GM18870 (cell line): ENCODE data around the gene TOPBP1.

ENCODE experiments used
- ATAC-seq: cut with Tn5 transposase; IDR thresholded peaks from one replicate; pipeline ENCODE4 v1.9.1; 2021; ENCODE audit warnings: moderate library complexity; ENCODE audit not compliant: unreplicated experiment

TOPBP1 gene

DNA sequence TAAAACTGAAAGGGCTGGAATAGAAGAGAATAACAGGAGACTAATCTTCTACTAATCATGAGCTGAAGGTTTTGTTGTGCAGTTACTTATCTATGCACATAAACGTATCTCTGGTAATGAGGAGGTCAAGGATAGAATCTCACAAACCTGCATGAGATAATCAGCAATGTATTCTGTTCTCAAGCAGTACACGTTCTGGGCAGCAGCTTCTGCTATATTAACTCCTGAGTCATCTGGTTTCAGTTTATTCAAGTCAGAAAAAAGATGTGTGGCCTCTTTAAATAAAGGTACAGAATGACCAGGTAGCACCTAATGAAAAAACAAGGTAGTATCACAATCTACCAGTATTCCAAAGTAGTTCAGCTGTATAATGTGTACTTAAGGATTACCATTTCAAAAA is 53.4 kb downstream of the TOPBP1 start:
- ATAC-seq, result no peak

DNA sequence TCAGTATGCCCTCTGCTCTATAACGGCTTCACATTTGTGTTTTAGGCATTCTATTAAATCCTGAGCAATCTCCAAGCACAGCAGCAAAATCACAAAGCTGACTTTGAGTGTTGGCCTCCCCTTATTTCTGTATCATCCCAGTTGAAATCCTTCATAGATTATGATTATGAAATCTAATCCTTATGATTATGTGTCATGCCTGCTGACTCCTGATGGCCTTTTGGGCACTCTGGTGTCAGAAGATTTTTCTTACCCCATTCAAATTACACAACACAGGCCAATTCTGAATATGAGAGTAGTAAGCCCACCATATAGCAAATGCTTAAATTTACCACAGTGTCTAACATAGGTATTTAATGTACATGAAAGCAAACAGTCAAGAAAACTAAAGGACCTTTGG is 53.9 kb downstream of the TOPBP1 start:
- ATAC-seq, result no peak

DNA sequence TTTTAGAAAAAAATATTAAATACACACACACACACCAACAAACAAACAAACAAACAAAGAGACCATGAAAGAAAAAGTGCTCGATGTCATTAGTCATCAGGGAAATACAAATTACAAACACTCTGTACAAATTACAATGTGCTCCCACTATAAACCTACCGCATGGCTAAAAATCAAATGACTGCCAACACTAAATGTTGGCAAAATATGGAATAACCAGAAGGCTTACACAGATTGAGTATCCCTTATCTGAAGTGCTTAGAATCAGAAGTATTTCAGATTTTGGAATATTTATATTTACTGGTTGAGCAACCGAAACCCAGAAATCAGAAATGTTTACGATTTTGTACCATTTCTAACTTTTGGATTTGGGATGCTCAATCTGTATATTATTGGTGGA is 54.8 kb downstream of the TOPBP1 start:
- no peak for ATAC-seq

GRCh38 chr3:133606342-133606741 is 55.4 kb downstream of the TOPBP1 start:
- no peak for ATAC-seq

DNA sequence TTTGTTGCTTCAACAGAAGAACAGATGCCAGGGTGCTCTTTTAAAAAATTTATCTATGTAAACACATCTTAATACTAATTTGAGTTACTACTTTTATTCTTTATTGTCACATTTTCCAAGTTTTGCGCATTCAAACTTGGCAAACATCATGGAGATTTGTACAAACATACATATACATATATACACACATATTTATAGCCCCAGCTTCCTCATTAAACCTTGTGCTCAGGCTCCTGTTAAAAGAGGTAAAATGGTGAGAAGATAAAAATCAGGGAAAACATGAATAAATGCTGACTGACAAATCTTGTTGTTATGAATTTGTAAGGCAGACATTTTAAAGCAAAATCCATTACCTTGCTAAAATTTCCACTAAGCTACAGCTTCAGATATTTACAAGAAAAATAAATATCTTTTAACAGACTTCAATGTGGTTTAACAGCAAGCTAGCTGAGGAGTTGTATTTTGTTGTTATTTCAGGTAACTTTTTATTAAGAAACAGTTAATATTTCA is 61.1 kb downstream of the TOPBP1 start:
- ATAC-seq, result no peak

DNA sequence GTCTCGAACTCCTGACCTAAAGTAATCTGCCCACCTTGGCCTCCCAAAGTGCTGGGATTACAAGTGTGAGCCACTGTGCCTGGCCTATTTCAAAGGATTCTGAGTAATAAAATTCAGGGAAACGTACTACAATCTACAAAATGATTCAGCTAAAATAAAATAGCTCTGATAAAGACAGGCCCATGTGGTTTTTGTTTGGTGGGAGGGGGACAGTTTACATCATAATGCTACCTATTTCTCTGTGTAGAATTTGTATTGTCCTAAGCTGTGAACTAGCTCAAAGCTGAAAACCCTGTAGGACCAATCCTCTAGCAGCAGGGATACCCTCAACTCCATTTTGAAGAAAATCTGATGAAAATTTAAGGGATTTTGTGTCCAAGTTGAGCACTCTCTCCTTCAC is 62.5 kb downstream of the TOPBP1 start:
- ATAC-seq, result no peak

GRCh38 chr3:133598405-133598804 is 63.3 kb downstream of the TOPBP1 start:
- ATAC-seq, result no peak

GRCh38 chr3:133595341-133595740 is 66.4 kb downstream of the TOPBP1 start:
- no peak for ATAC-seq

- no peak for ATAC-seq
Measured at GRCh38 chr3:133593243-133593642, 68.5 kb downstream of the TOPBP1 start.

GRCh38 chr3:133592843-133593242 is 68.9 kb downstream of the TOPBP1 start:
- ATAC-seq, result no peak

DNA sequence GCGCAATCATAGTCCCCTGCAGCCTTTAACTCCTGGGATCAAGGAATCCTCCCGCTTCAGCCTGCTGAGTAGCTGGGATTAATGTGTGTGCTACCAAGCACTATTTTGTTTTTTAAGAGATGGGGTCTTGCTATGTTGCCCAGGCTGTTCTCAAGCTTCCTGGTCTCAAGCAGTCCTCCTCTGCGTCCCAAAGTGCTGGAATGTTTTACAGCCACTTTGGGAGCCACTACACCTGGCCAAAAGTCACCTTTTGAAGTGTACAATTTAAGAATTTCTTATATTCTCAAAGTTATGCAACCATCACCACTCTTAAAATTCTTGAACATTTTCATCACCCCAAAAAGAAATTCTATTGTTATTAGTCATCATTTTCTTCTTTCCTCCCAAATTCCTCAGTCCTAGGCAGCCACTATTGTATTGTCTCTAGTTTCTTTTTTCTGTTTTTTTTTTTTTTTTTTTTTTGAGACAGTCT is 70.4 kb downstream of the TOPBP1 start:
- no peak for ATAC-seq

GRCh38 chr3:133589503-133589902 is 72.2 kb downstream of the TOPBP1 start:
- no peak for ATAC-seq

DNA sequence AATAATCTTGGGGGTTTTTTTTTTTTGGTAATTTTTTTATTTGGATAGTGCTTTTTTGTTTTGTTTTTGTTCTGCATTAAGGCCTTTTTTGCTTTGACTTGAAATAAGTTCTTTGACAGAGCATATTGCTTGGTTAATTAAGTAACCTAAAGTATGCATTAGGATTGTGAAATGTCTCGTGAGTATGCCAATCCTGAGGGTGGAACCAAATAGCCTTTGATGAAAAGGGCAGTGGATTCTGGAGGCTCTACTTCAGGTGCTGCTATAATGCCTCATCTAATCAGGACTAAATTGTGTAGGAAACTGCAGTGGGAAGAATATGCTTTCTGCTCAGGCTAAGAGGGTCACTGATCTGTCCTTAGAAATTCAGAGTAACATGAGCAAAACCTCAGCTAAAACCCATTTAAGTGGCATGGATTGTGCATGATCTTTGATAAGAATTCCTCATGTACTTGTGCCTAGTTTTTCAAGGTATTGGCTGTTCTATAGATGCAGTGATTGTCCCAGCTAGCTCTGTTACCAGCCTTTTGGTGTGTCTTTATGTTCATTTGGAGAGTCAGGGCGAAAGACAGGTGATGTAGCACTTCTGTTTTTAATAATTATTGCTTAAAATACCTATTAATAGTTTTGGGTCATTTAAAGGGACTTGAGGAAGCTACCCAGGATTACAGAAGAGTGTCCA is 72.8 kb downstream of the TOPBP1 start:
- ATAC-seq, result no peak

GRCh38 chr3:133588035-133588434 is 73.7 kb downstream of the TOPBP1 start:
- no peak for ATAC-seq

DNA sequence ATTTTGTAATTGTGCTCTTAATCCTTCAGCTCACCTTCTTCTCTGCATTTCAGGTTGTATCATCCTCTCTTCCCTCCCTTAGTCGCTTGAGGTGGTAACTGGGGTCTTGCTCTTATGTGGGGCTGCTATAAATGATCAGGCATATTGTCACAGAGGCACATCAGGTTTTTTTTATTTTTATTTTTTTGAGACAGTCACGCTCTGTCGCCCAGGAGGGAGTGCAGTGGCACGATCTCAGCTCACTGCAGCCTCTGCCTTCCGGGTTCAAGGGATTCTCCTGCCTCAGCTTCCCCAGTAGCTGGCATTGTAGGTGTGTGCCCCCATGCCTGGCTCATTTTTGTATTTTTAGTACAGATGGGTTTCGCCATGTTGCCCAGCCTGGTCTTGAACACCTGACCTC is 78.3 kb downstream of the TOPBP1 start:
- ATAC-seq, result no peak

DNA sequence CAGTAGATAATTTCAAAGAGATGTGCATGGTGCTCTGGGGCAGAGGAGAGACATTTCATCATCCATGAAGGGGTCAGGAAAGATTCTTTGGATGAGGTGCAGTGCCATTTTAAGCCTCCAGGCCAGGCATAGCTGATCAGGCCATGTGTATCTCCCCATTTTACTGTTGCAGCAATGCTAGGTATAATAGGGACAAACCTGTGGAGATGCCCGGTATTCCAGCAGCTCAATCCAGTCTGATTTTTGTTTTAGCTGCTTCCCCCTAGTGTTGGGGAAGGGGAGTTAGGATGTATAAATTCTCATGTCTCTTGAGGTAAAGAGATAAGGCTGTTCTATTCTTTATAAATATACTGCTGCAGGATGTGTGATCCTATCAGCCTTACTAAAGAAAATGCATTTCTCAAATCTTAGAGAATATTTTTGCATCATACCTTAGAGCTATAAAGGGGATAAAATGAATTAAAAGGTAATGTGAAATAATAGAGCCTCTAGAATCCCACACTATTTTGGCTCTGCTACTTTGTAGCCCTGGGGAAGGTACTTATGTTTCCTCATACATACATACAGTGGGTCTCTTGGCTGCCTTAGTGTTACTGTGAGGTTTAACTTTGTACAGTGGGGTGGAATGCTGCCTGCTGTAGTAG is 83.1 kb downstream of the TOPBP1 start:
- no peak for ATAC-seq

DNA sequence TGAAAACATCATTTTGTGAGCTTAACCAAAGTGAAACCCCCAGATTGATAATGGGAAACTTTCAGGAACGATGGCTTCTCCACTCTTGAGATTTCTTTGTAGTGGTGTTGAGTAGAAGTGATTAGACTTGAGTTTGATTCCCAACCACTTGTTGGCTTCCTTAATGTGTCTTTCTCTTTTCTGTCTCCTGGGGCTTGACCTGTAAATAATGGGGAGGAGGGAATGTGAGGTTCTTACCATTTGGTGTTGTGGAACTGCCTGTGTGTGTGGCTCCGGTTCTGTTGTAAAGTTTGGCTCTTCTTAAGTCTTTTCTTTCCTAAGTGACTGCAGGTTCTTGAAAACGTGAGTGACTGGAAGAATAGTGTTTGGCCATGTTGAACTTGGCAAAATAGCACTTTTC is 85.6 kb downstream of the TOPBP1 start:
- no peak for ATAC-seq

DNA sequence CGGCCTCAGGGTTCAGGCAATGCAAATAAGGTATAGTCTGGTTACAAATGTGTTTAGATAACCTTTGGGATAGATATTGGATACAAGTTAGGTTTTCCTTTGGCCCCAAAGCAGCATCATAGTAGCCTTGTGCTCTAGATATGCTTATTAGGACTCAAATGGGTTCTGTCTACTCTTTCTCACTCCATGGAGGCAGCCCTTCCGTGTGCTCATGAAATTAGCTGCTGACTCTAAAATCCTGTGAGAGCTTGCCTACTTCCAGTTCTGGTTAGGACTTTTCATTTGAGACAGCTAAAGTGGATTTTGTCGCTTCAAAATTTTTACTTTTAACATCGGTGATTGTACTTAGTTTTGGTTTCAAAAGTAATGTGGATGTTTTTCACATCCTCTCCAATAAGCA is 86.7 kb downstream of the TOPBP1 start:
- ATAC-seq, result no peak

DNA sequence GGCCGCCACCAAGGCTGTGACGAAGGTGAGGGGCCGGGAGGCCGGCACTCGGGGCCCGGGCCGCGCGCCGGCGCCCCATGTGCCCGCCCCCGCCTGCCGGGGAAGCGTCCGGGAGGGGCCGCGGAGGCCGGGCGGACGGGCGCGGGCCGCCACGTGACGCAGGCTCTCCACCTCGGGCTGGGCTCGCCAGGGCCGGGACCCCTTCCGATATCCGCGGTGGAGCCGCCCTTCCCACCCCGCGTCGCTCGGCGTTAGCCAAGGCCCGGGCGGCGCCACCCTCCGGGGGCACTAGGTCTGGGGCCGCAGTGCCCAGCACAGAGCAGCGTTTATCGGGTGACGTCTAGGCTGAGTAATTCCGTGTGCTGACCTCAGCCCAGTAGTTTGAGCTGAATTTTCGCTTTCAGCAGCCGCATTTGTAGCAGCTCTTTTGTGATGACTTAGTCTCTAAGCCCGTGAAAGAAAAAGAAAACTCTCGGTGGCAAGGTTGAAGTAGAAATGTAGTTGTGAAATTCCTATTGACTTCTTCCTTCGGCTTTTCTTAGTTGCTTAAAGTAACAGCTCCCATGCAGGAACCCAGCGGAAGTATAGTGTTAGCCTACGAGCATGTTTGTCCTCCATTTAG is 87.4 kb downstream of the TOPBP1 start:
- peak; percentile 33 for ATAC-seq

DNA sequence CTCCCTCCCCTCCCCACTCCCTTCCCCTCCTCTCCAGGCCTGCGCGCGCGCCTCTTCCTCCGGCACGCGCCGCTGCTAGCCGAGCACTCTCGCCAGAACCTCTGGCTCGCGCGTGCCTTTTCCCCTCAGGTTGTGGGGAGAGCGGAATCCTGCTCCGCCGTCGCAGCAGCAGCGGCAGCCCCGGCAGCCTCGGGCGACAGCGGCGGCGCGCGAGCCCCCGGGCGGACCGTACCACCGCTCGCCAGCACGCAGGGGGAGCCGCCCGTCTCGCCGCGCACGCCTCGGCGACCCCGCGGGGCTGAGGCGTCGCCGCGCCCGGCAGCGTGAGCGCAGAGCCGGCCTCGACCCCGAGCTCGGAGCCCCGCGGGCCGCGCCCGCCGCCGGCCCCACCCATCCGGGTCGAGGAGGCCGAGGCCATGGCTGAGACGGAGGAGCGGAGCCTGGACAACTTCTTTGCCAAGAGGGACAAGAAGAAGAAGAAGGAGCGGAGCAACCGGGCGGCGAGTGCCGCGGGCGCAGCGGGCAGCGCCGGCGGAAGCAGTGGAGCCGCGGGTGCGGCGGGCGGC is 88.0 kb downstream of the TOPBP1 start, which contains the start of gene CDV3:
Gene CDV3 (plus strand): TSS at position 58 of the 566 bp plus-strand sequence. CDS start 359 bp downstream, at position 417.
- no peak for ATAC-seq

GRCh38 chr3:133573054-133573628 is 88.6 kb downstream of the TOPBP1 start:
- ATAC-seq, result peak; percentile 69
